Measurements from ENCODE around the gene RBM20.

DNA sequence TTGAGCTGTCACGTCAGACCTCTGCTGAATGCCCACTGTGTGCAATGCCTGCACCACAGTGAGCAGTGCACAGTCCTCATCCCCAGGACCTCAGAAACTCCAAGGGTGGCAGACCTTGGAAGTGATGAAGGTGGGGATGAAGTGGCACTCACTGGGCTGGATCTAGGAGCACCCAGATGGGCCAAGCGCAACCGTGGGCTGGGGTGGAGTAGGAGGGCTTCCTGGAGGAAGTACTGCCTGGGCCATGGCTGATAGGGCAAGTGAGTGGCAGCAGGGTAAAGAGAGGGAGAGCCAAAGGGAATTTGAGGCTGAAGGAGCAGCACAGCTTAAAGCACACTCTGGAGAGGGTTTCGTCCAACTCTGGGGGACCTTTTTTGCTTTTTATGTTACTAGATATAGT, 52.3 kb downstream of the RBM20 start:
- TF ChIP-seq EZH2 (IDR thresholded peaks at IDR 0.05; ENCODE audit: low read length), result no peak
- TF ChIP-seq, protein P1, sequence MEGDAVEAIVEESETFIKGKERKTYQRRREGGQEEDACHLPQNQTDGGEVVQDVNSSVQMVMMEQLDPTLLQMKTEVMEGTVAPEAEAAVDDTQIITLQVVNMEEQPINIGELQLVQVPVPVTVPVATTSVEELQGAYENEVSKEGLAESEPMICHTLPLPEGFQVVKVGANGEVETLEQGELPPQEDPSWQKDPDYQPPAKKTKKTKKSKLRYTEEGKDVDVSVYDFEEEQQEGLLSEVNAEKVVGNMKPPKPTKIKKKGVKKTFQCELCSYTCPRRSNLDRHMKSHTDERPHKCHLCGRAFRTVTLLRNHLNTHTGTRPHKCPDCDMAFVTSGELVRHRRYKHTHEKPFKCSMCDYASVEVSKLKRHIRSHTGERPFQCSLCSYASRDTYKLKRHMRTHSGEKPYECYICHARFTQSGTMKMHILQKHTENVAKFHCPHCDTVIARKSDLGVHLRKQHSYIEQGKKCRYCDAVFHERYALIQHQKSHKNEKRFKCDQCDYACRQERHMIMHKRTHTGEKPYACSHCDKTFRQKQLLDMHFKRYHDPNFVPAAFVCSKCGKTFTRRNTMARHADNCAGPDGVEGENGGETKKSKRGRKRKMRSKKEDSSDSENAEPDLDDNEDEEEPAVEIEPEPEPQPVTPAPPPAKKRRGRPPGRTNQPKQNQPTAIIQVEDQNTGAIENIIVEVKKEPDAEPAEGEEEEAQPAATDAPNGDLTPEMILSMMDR (optimal IDR thresholded peaks at IDR 0.05 in 1 of 3, IDR thresholded peaks at IDR 0.05 in 1 of 3, conservative IDR thresholded peaks at IDR 0.05 in 1 of 3; ENCODE audit: extremely low read depth in 1 of 3, insufficient read depth in 2 of 3, low read length in 3 of 3), result no peak

All from keratinocyte (primary cell).